ENCODE results near the gene CTXN1.

- no peak for TF ChIP-seq CTCF (IDR thresholded peaks at IDR 0.05; ENCODE audit: poor library complexity)
- no peak for TF ChIP-seq EZH2 (IDR thresholded peaks at IDR 0.05; ENCODE audit: borderline replicate concordance)
- TF ChIP-seq EZH2phosphoT487 (IDR thresholded peaks at IDR 0.05; ENCODE audit: low read depth, severe bottlenecking, unreplicated experiment) = no peak
These were observed 27.0 kb downstream of the CTXN1 start for GRCh38 chr19:7898967-7899366.
